Activated CD8-positive, alpha-beta memory T cell treated with anti-CD3 and anti-CD28 coated beads for 24 hours (primary cell): ENCODE results near the gene RPP30.

Experiments
- DNase-seq: peaks from one replicate; pipeline ENCODE4 v3.0.0-alpha.2; 2020

The RPP30 gene

GRCh38 chr10:90947030-90947960 is 75.5 kb downstream of the RPP30 start:
- no peak for DNase-seq
